ENCODE results near the gene BANF2. TPM values are rescaled to one million over a fixed set of nuclear protein-coding genes. Genes with fewer than 3 reads are reported as not detected.
"Not testable (repeated sequence)": the region's sequence is repeated elsewhere in the genome, so short reads cannot be mapped to it uniquely, and the experiment has no call there.

BANF2 gene
- total and polyA plus RNA-seq, 11 donors: not detected

DNA sequence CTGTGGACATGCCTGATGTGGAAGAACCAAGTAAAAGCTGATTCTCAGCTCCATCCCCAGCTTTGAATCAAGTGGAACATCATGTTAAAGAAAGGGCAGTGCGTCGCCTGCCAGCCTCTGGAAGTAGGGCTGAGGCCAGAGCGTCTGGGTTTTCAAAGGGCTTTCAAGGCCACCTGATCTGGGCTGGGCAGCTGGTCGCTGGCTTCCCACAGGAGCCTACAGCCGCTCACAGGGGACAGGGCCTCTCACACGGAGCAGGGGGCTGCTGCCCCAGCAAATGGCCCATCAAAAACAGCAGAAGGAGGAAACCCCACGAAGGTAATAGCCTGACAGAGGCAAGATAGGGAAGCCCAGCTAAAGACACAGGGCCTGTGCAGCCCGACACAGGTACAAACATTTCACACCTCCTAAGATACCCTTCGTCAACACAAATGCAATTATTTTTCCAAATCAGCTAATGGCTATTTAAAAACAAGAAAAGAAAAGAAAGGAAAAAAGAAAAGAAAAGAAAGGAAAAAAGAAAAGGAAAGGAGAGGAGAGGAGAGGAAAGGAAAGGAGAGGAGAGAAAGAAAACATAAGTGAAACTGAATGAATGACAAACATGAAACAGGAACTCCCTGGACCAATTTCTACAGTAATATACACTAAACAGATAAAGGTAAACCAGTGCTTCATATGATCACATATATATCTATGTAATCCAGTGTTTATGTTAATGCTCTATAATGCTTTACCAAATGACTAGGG, 42.5 kb upstream of the BANF2 start:
- Histone ChIP-seq H3K36me3 (peaks cover 0 to 65% (median 18%) of the 10 kb centered on the region in 9 donors), H3K4me1 (peaks cover 0 to 43% (median 23%) of the 10 kb centered on the region in 12 donors), H3K27me3 (no peaks in the 10 kb centered on the region), H3K27ac (no peak overlapping the region), H3K9me3 (peaks cover 0 to 5% (median 0%) of the 10 kb centered on the region in 12 donors), H3K4me3 (no peak overlapping the region)
- WGBS, 4 donors: 72 to 80% (median 73%) methylated on average over 9 of the region's 9 CpGs
- intact Hi-C loops (cut with DNase I): loop anchor here in 2 of 10 donors (5.0 to 10.0 kb wide), 2 partner anchors 245 to 248 kb away; no protein-coding TSS in a partner anchor
- DNase-seq (peak in 1 of 5 donors; percentile 19), ATAC-seq (peak in 3 of 4 donors; percentile 22 to 46 (median 41))
- TF ChIP-seq POLR2A (IDR thresholded peaks at IDR 0.05): no peak
- TF ChIP-seq, protein P1, sequence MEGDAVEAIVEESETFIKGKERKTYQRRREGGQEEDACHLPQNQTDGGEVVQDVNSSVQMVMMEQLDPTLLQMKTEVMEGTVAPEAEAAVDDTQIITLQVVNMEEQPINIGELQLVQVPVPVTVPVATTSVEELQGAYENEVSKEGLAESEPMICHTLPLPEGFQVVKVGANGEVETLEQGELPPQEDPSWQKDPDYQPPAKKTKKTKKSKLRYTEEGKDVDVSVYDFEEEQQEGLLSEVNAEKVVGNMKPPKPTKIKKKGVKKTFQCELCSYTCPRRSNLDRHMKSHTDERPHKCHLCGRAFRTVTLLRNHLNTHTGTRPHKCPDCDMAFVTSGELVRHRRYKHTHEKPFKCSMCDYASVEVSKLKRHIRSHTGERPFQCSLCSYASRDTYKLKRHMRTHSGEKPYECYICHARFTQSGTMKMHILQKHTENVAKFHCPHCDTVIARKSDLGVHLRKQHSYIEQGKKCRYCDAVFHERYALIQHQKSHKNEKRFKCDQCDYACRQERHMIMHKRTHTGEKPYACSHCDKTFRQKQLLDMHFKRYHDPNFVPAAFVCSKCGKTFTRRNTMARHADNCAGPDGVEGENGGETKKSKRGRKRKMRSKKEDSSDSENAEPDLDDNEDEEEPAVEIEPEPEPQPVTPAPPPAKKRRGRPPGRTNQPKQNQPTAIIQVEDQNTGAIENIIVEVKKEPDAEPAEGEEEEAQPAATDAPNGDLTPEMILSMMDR (IDR thresholded peaks at IDR 0.05): no peak

DNA sequence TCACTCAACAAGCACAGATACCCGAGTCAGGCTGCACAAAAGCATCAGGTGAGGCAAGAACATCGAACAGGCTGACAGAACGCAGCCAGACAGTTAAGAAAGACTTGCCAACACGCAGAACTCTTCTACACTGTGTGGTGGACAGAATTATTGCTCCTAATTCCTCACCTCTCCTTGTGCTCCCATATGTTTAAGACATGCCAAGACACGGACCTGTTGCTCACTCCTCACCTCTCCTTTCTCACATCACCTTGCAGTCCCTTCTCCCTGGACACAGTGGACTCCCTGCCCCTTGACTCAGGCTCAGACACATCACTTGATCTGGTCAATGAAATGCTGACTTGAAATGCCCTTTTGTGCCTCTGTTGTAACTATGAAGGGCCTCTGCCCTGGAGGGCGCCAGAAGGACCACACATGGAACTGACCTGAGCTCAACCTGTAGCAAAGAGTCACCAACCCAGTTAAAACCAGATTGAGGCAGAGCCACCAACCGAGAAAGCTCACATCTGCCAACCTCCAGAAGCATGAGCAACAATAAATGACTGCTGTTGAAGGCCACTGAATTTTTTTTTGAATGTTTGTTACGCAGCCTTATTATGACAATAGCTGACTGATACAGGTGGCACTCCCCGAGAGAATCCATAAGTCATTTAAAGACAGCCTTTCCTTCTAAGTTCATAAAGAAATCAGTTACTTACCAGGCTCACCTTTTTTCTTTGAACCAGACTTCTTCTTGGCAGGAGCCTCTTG, 41.7 kb upstream of the BANF2 start:
- Histone ChIP-seq H3K36me3 (peaks cover 0 to 57% (median 18%) of the 10 kb centered on the region in 9 donors), H3K9me3 (peaks cover 0 to 5% (median 0%) of the 10 kb centered on the region in 12 donors), H3K4me3 (no peak overlapping the region), H3K4me1 (peaks cover 0 to 48% (median 28%) of the 10 kb centered on the region in 12 donors), H3K27ac (no peak overlapping the region), H3K27me3 (no peaks in the 10 kb centered on the region)
- no peak for TF ChIP-seq POLR2A (IDR thresholded peaks at IDR 0.05)
- TF ChIP-seq, protein P1 (IDR thresholded peaks at IDR 0.05): no peak
- ATAC-seq (no peak), DNase-seq (peak in 1 of 5 donors; percentile 10)
- WGBS, 4 donors: 94 to 97% (median 95%) methylated on average over 9 of the region's 9 CpGs
- intact Hi-C loops (cut with DNase I): loop anchor here in 2 of 10 donors (5.0 to 10.0 kb wide), 2 partner anchors 244 to 247 kb away; no protein-coding TSS in a partner anchor

DNA sequence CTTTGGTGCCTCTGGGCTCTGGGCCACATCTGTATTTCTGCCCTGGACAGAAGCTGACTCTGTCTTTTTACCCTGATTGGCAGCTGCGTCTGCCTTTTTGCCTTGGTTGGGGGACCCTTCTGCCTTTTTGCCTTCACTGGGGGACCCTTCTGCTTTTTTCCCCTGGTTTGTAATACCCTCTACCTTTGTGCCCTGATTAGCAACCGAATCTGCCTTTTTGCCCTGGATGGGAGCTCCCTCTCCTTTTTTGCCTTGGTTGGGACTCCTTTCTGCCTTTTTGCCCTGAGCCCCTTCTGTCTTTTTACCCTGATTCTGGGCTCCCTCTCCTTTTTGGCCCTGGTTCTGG, 41.1 kb upstream of the BANF2 start:
- peaks cover 0 to 5% (median 0%) of the 10 kb centered on the region in 12 donors for H3K9me3 ChIP-seq
- no peak overlapping the region for H3K4me3 ChIP-seq
- 96 to 100% (median 97%) methylated on average over 2 of the region's 2 CpGs for WGBS, 4 donors
- H3K4me1 ChIP-seq: peaks cover 0 to 53% (median 30%) of the 10 kb centered on the region in 12 donors
- DNase-seq (peak in 1 of 5 donors; percentile 10), ATAC-seq (no peak)
- H3K27ac ChIP-seq: no peak overlapping the region
- no peaks in the 10 kb centered on the region for H3K27me3 ChIP-seq
- peaks cover 0 to 54% (median 17%) of the 10 kb centered on the region in 9 donors for H3K36me3 ChIP-seq
- no peak for TF ChIP-seq POLR2A (IDR thresholded peaks at IDR 0.05)
- TF ChIP-seq, protein P1 (IDR thresholded peaks at IDR 0.05): no peak
- intact Hi-C loops (cut with DNase I): loop anchor here in 2 of 10 donors (5.0 to 10.0 kb wide), 2 partner anchors 244 to 246 kb away; no protein-coding TSS in a partner anchor

DNA sequence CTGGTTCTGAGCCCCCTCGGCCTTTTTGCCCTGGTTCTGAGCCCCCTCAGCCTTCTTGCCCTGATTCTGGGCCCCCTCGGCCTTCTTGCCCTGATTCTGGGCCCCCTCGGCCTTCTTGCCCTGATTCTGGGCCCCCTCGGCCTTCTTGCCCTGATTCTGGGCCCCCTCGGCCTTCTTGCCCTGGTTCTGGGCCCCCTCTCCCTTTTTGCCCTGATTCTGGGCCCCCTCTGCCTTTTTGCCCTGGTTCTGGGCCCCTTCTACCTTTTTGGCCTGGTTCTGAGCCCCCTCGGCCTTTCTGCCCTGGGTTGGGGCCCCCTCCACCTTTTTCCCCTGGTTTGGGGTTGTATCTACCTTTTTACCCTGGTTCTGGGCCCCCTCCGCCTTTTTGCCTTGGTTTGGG, 40.4 kb upstream of the BANF2 start:
- intact Hi-C loops (cut with DNase I): loop anchor here in 2 of 10 donors (5.0 to 10.0 kb wide), 2 partner anchors 243 to 245 kb away; no protein-coding TSS in a partner anchor
- Histone ChIP-seq H3K36me3 (peaks cover 0 to 49% (median 14%) of the 10 kb centered on the region in 9 donors), H3K4me1 (peaks cover 0 to 61% (median 31%) of the 10 kb centered on the region in 12 donors)
- not testable (repeated sequence) for H3K4me3 ChIP-seq, H3K9me3 ChIP-seq, H3K27ac ChIP-seq, H3K27me3 ChIP-seq, ATAC-seq, DNase-seq
- WGBS, 4 donors: 96 to 100% (median 98%) methylated on average over 7 of the region's 7 CpGs

Data from heart left ventricle (tissue), 16 donors.